ENCODE data around the gene ASF1B.

The ASF1B gene

GRCh38 chr19:14135355-14135754, 1.0 kb downstream of the ASF1B start:
- no peak for DNase-seq

- no peak for DNase-seq
Measured at GRCh38 chr19:14127929-14128509, 8.4 kb downstream of the ASF1B start.

DNA sequence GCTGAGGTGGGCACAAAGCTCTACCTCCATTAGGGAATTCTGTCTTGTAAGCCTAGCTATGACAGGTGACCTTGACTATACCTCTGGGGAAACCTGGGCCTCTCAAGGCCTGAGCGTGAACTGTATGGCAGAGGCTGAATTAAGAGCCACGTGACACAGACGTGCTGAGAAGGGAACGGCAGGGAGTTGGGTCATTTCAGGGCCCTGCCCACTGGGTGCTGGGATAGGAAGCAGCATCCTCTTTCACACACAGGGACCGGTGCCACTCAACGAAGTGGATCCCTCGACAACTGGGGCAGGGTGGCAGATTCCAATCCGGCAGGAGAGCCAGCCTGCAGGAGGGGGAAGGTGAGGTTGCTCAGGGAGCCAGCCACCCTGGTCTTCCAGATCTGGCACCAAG, 9.2 kb downstream of the ASF1B start:
- no peak for DNase-seq

DNA sequence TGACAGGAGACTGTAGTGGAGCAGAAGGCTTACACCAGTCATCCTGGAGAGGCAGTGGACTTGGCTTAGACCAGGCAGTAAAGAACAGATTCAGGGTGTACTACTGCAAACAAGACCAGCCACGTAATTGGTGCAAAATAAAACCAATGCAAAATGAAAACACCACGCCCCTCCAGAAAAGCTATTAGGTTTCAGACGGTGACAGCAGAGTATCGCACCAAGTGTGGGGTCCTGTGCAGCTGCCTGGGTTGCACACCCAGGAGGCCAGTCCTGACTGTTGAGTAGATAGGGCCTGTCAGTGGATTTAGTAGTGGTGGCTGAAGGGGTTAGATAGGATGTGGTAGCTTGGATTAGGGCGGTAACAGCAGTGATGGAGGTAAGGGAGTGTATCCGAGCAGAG, 13.5 kb downstream of the ASF1B start:
- DNase-seq: no peak

DNA sequence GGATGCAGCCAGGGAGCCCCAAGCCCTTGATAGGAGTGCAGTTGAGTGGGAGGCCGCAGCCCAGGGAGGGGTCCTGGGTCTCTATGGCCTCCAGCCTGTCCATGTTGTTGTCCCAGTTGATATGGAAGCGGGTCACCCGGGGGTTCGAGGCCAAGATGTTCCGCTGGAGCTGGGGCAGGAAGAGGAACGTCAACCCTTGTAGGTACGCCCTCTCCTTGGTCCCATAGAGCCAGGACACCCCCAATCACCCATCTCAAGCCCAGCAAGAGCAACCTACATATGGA, 15.9 kb downstream of the ASF1B start:
- no peak for DNase-seq

DNA sequence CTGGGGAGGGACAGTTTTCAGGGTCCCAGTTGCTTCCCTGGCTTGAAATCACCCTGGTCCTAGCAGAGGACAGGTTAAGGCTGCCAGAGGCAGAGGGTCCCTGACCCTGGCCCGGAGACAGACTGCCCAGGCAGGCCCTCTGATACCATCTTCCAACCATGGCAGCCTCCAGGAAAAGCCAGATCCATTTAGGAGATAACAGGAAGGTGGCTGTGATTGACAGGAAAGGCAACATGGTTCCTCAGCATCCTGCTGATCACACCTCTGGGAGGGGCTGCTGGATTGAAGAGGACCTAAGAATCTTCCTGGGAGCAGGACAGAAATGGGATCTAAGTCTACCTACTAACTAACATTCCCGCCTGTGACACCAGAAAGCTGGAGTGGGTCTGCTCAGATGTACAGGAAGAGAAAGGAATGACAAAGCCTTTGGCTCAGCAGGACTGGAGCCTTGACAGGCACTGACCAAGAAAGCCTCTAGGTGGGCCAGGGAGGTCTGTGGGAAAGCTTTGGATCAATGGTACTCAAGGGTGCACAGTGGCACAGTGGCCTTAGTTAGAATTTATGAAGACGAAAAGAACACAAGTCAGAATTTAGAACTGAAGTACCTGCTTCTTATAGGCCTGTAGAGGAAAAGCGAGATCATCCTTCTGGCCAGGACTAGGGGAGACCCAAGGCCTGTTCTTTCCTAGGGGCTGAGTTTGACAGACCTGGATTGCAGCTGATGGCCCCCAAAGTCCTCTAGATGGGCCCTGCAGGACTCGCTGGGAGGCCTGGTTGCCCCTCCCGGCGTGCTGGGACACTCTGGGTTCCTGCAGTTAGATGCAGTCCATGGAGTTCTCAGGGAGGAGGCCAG, 16.5 kb downstream of the ASF1B start:
- DNase-seq: no peak

DNA sequence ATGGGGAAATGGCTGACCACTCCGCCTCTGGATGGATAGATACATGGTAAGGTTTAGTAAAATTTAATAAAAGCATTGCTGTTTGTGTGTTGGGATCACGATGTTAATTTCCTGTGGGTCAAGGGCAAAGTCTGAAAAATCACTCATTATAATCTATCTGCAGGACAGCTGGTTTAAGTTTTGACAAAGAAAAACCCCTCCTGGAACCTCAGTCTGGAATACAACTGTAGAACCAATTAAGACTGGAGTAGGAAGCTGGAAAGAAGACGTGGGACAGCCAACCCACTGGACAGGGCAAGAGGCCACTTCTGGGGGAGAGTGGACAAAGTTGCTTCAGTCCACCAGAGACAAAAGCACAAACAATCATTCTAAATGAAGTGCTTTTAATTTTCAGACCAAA, 17.2 kb downstream of the ASF1B start:
- no peak for DNase-seq

GRCh38 chr19:14118165-14119051, 18.0 kb downstream of the ASF1B start:
- peak; percentile 23 for DNase-seq

GRCh38 chr19:14117668-14118164, 18.7 kb downstream of the ASF1B start, which contains the start of gene PRKACA:
PRKACA (minus strand) TSS chr19:14117762; CDS start chr19:14117547, 215 bp downstream.
- DNase-seq: peak; percentile 99

GRCh38 chr19:14116918-14117578, 19.3 kb downstream of the ASF1B start:
- DNase-seq: no peak

GRCh38 chr19:14116525-14116917, 19.9 kb downstream of the ASF1B start:
- no peak for DNase-seq

- no peak for DNase-seq
Measured at GRCh38 chr19:14115756-14116155, 20.6 kb downstream of the ASF1B start.

GRCh38 chr19:14114854-14115253, 21.5 kb downstream of the ASF1B start:
- DNase-seq: peak; percentile 46

- DNase-seq: no peak
Measured at GRCh38 chr19:14114439-14114838, 21.9 kb downstream of the ASF1B start.

DNA sequence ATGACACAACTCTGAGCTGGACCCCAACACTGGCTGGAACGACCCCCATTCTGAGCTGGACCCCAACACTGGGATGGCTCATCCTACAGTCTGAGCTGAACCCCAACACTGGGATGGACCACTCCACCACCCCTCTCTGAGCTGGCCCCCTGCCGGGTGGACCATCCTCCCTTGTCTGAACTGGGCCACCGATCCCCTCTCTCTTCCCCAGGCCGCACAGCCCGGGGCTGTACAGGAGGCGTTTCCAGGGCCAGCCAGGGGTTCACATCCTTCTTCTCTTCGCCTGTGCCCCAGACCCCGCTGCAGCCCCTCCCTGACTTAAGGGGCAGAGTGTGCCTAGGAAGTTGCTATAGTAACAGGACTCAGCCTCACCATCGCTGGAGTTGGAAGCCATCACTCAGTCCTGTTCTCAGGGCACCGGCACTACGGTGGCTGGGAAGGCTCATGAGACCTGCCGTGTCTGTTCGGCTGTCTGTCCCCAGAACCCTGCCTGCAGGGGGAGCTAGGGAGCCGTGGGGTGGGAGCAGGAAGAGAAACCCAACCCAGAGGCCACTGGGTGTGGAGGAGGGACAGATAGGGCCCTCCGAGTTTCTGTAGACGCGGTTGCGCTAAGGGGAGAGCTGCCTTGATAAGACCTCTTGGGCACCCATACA, 22.5 kb downstream of the ASF1B start:
- DNase-seq: no peak

- DNase-seq: no peak
Measured at GRCh38 chr19:14112809-14113385, 23.5 kb downstream of the ASF1B start.

DNA sequence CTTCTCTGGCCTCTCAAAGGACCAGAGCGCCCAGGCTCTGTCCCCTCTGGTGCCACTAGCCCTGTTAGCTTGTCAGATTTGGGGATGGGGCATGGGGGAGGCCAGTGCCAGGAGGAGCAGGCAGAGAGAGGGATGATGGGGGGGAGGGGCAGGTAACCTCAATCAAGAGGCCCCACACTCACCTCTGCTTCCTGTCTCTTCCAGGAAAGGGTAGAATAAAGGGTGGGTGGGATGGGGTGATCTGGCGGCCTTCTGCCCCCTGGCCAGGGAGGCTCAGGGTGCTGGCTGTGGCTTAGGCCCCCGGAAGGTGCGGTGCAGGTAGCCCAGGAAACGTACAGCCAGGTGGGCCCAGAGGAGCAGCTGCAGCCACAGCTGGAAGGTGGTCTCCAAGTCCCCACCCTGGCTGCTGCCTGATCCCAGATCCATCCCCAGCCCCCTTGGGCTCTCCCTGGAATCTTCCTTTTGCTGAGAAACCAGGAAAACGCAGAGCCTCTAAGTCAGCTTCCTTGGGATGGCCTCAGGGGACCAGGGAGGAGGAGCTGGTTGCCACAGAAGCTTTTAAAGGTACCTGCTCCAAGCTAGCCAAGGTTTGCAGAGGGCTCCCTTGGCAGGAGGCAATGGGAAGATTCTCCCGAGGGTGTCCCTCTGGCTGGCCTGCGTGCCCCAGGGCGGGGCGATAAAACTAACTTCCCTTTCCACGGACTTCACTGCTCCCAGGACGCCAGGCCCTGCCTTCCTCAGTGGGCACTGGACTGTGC, 24.2 kb downstream of the ASF1B start:
- no peak for DNase-seq

- no peak for DNase-seq
Measured at GRCh38 chr19:14111486-14111885, 24.9 kb downstream of the ASF1B start.

GRCh38 chr19:14110650-14111049, 25.7 kb downstream of the ASF1B start:
- no peak for DNase-seq

DNA sequence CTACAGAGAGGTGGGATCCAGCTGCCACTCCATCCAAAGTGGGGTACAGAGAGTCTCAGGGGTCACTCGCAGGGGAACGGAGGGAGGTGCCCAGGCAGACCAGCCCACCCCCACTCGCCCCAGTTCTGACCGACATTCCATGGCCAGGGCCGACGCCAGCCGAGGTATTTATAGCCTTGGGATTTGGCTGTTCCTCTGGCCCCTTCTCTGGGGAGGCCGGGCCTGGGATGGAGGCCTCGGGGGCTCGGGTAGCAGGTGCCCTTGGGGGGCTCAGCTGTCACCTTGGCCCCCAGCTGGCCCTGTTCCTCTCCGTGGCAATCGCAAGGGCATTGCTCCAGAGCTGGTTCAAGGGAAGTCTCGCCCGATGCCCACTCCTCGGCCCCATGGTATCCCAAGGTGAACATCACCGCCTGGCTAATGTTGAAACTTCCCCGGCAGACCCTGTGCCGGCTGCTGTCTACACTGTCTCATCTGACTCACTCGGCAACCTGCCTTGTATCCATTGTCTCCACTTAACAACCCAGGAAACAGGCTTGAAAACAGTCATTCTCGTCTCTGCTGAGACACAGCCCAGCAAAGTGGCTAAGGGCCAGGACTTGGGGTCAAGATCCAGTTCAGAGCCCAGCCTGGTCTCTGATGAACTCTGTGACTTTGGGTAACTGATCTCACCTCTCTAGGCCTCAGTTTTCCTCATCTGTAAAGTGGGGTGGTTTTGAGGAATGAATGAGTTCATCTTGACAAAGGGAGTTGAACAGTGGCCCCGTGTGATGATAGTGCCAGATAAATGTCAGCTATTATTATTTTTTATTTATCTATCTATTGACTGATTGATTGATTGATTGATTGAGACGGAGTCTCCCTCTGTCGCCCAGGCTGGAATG, 28.6 kb downstream of the ASF1B start:
- DNase-seq: no peak
